BE2C (cell line): ENCODE measurements around the gene CPVL.

Source experiments
- DNase-seq: peaks from one replicate; pipeline ENCODE4 v3.0.0-alpha.2; 2020
- H3K27me3 ChIP-seq: fragments of 250-450 bp; sonication (Bioruptor Pico); 2 replicates; pipeline ENCODE4 v1.5.1; 2020; ENCODE audit warnings: mild to moderate bottlenecking
- H3K36me3 ChIP-seq: fragments of 250-450 bp; sonication (Bioruptor Pico); 2 replicates; pipeline ENCODE4 v1.5.1; 2020; ENCODE audit warnings: mild to moderate bottlenecking
- H3K4me1 ChIP-seq: fragments of 250-450 bp; sonication (Bioruptor Pico); 2 replicates; pipeline ENCODE4 v1.5.1; 2020
- H3K4me3 ChIP-seq: 2 replicates; pipeline ENCODE4 v1.5.1; 2011; ENCODE audit warnings: low read depth, low read length
- H3K9me3 ChIP-seq: fragments of 250-450 bp; sonication (Bioruptor Pico); 2 replicates; pipeline ENCODE4 v1.5.1; 2020
- CTCF ChIP-seq: IDR thresholded peaks from 2 replicates; pipeline ENCODE4 v1.5.1; 2012; ENCODE audit warnings: mild to moderate bottlenecking, low read depth, low read length

CPVL gene

DNA sequence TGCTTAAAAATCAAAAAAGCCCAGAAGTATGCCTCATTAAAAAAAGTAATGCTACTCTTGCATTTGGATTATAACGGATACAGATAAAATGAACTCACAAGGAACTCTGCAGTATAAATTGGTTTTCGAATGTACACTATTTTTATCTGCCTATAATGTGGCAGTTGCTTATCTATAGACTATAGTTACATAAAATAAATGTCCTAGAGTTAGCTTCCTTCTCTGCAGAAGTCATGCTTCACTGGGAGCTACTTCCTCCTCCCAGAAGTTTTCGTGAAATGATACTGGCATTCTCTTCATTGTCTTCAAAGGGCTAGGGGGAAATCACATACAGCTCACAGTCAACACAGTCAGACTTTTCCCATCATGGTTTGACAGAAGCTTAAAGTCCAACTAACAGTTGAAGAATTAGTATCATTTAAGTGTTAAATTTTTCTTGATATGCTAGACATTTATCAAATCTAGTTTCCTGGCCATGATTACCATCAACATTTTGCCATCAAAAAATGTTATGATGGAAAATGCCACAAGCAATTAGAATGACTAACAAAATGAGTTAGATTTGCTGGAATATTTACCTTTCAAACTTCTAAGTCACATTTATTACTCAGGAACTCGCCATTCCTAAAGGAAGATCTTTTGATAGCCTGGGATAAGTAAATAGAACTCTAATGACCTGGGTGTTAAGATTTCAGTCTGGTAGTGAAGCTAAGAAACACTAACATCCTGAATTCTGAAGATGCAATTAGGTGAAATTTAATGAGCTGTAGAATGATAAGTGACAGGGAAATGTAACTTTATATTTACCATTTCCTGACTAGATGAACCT is 100.9 kb downstream of the CPVL start:
- DNase-seq = no peak
- no peaks in the 10 kb centered on the region for H3K9me3 ChIP-seq
- no peaks in the 10 kb centered on the region for H3K36me3 ChIP-seq
- no peaks in the 10 kb centered on the region for H3K4me1 ChIP-seq
- no peaks in the 10 kb centered on the region for H3K27me3 ChIP-seq
- H3K4me3 ChIP-seq = no peak overlapping the region
- no peak for TF ChIP-seq CTCF

- no peaks in the 10 kb centered on the region for H3K9me3 ChIP-seq
- H3K4me3 ChIP-seq = no peak overlapping the region
- DNase-seq = no peak
- no peak for TF ChIP-seq CTCF
- no peaks in the 10 kb centered on the region for H3K36me3 ChIP-seq
- no peaks in the 10 kb centered on the region for H3K27me3 ChIP-seq
- no peaks in the 10 kb centered on the region for H3K4me1 ChIP-seq
These were observed 101.8 kb downstream of the CPVL start for GRCh38 chr7:29044554-29044953.

- Histone ChIP-seq H3K36me3 (no peaks in the 10 kb centered on the region), H3K4me1 (no peaks in the 10 kb centered on the region), H3K4me3 (no peak overlapping the region), H3K27me3 (no peaks in the 10 kb centered on the region), H3K9me3 (no peaks in the 10 kb centered on the region)
- DNase-seq = no peak
- no peak for TF ChIP-seq CTCF
These were observed 102.8 kb downstream of the CPVL start for GRCh38 chr7:29043576-29043975.

GRCh38 chr7:29042824-29043231 is 103.5 kb downstream of the CPVL start:
- no peak overlapping the region for H3K4me3 ChIP-seq
- H3K4me1 ChIP-seq = no peaks in the 10 kb centered on the region
- H3K9me3 ChIP-seq = no peaks in the 10 kb centered on the region
- DNase-seq = no peak
- TF ChIP-seq CTCF = no peak
- no peaks in the 10 kb centered on the region for H3K36me3 ChIP-seq
- no peaks in the 10 kb centered on the region for H3K27me3 ChIP-seq

DNA sequence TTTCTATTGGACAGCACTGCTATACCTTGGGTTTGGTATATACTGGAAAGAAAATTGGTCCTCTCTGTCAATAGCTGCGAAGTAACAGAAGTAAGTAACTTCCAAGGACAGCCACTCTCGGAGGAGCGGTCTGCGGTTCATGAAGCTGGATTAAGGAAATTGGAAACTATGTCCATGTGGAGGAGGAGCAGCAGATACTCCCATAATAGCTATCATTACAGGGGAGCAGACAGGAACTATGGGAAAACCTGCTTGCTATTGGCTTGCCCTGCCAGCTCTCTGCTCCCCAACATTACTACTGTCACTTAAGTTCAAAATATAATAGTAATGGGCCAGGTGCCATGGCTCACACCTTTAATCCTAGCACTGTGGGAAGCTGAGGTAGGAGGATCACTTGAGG is 104.3 kb downstream of the CPVL start:
- TF ChIP-seq CTCF = no peak
- Histone ChIP-seq H3K27me3 (no peaks in the 10 kb centered on the region), H3K4me1 (no peaks in the 10 kb centered on the region), H3K9me3 (no peaks in the 10 kb centered on the region), H3K36me3 (no peaks in the 10 kb centered on the region), H3K4me3 (no peak overlapping the region)
- no peak for DNase-seq

DNA sequence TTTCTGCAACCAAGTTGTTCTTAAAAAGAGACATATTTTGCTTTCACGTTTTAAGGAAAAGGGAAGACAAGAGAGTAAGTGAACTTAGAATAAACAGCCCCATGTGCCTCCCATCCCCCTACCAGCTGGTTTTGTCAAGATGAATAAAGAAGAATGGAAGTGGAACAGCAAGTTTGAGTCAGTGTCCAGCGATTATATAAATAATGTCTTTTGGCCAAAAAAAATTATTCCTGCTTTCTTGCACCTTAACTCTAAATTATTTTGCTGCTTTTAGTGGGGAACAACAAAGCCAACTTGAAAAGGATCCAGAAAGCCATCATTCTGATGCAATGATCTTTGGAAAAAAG is 105.8 kb downstream of the CPVL start:
- DNase-seq = no peak
- Histone ChIP-seq H3K4me3 (no peak overlapping the region), H3K36me3 (no peaks in the 10 kb centered on the region), H3K4me1 (no peaks in the 10 kb centered on the region), H3K27me3 (no peaks in the 10 kb centered on the region), H3K9me3 (no peaks in the 10 kb centered on the region)
- no peak for TF ChIP-seq CTCF
